Adrenal gland (tissue), 12 donors: Measurements from ENCODE around the gene BBX. TPM values are rescaled to one million over a fixed set of nuclear protein-coding genes. Genes with fewer than 3 reads are reported as not detected.

Source experiments
- DNase-seq, 7 donors: peaks; one replicate each; pipeline ENCODE4 v3.0.0-alpha.2; 2019 to 2020
- H3K27ac ChIP-seq, 5 donors: fragments of 200-600 bp; sonication (generic) in 4 of 5; 1 replicate in 3 of 5; 2 replicates in 2 of 5; pipeline versions ENCODE4 v1.5.1 to v1.8.0; 2016 to 2020; ENCODE audit warnings: mild to moderate bottlenecking in 1 of 5
- H3K27me3 ChIP-seq: fragments of 200-600 bp; 2 replicates; pipeline ENCODE4 v1.8.0; 2021
- H3K36me3 ChIP-seq, 2 donors: fragments of 200-600 bp; replicated peaks in 1 of 2; 1 replicate in 1 of 2; 2 replicates in 1 of 2; pipeline versions ENCODE4 v1.5.1 to v1.8.0; 2018 to 2022
- H3K4me1 ChIP-seq, 2 donors: fragments of 200-600 bp; replicated peaks in 1 of 2; 1 replicate in 1 of 2; 2 replicates in 1 of 2; pipeline versions ENCODE4 v1.5.1 to v1.8.0; 2018 to 2021
- H3K4me3 ChIP-seq, 4 donors: fragments of 200-600 bp; sonication (generic) in 3 of 4; one replicate each; pipeline ENCODE4 v1.5.1; 2016 to 2018
- H3K9me3 ChIP-seq, 3 donors: fragments of 200-600 bp; sonication (generic) in 1 of 3; replicated peaks in 1 of 3; 1 replicate in 2 of 3; 2 replicates in 1 of 3; pipeline versions ENCODE4 v1.5.1 to v1.8.0; 2016 to 2021
- POLR2A ChIP-seq, 2 donors: fragments of 450-650 bp; IDR thresholded peaks; one replicate each; pipeline ENCODE4 v1.6.1; 2017; ENCODE audit warnings: antibody characterized with exemption in 2 of 2, mild to moderate bottlenecking in 2 of 2, moderate library complexity in 1 of 2
- whole genome bisulfite sequencing, 4 donors: extraction: QIAGEN DNeasy Blood & Tissue Kit in 2 of 4; methylation state at CpG; one replicate each; pipeline versions ENCODE4 v1.1.5 to v1.1.7; 2013 to 2017; 5-methylcytosine and 5-hydroxymethylcytosine counted together
- intact Hi-C, 2 donors: fragments of 100-400 bp; cut with DNase I; formaldehyde crosslinking; loops; one replicate each; pipeline versions ENCODE4 v1.14.1 to v1.15.0; 2022 to 2023
- polyA plus RNA-seq, 3 donors: library from polyadenylated mRNA; stranded (reverse); fragments of 200-250 nt in 2 of 3; fragments of 350-450 nt in 1 of 3; fragmentation: Illumina TruSeq in 1 of 3; extraction: RNeasy Lipid Tissue Mini Kit (QIAGEN cat#74804) in 1 of 3; gene quantifications; one replicate each; pipeline ENCODE4 v1.2.3, GENCODE V29; 2013 to 2014
- total RNA-seq, 9 donors: library from RNA; depleted of rRNA in 4 of 9; stranded (reverse); fragments of >200 nt in 4 of 9; fragments of 120-200 nt in 1 of 9; fragmentation: NEBNext Ultra II Directional in 1 of 9; extraction: Animal tissue kit (Norgen Biotek cat#: 25700) in 1 of 9; gene quantifications; one replicate each; pipeline versions ENCODE4 v1.1.0 to v1.2.4, GENCODE V29; 2013 to 2023
- TF ChIP-seq, protein P1 (sequence below), 6 experiments: fragments of 450-650 bp in 4 of 6; fragments of 200-600 bp in 2 of 6; sonication (generic) in 1 of 6; IDR thresholded peaks; 1 replicate in 5 of 6; 2 replicates in 1 of 6; pipeline versions ENCODE4 v1.5.1 to v1.8.0; 2016 to 2021; ENCODE audit warnings: antibody characterized with exemption in 6 of 6, mild to moderate bottlenecking in 2 of 6, moderate library complexity in 1 of 6
- donor health status: healthy with polysubstance abuse.
- donor health status: Bipolar disorder and iron deficiency.
- donor health status: DM: yes; HTN: yes; CAD: no.
- donor health status: DM: no; HTN: no; CAD: no.
- donor health status: DM: no; HTN: no; CAD: no.
- donor health status: DM: yes; HTN: yes; CAD: no.

BBX gene
- total and polyA plus RNA-seq, 12 donors: 12.8 to 208 (median 116) TPM

DNA sequence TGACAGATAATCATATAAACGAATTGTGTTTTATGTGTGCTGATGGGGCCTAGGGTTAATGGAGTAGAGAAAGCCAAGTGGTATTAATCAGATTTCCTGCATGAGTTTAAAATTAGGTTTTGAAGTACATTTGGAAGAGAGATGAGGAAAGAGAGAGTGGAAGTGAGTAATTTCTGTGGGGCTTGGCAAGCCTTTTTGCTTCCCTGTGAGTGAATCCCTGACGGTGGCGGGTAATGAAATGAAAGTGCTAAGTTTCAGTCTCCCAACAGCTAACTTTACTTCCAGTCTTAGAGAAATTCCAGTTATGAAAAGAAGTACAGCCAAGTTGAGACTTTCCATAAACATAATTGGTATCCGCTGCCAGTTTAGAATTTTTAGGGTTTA is 139.4 kb downstream of the BBX start:
- Histone ChIP-seq H3K9me3 (no peaks in the 10 kb centered on the region), H3K36me3 (no peaks in the 10 kb centered on the region), H3K4me1 (peaks cover 12 to 51% of the 10 kb centered on the region in 2 donors), H3K27me3 (no peaks in the 10 kb centered on the region), H3K27ac (peak overlapping the region in 4 of 5 donors; percentile 23 to 64 (median 54)), H3K4me3 (peak overlapping the region in 1 of 4 donors; percentile 39)
- intact Hi-C loops: no loop called here
- DNase-seq: peak; percentile 33 to 74 (median 63)
- 21 to 33% (median 23%) methylated on average over 4 of the region's 4 CpGs for WGBS, 4 donors
- no peak for TF ChIP-seq POLR2A (IDR thresholded peaks at IDR 0.05)

GRCh38 chr3:107662586-107662985 is 139.8 kb downstream of the BBX start:
- Histone ChIP-seq H3K4me3 (peak overlapping the region in 1 of 4 donors; percentile 39), H3K4me1 (peaks cover 12 to 51% of the 10 kb centered on the region in 2 donors), H3K27ac (peak overlapping the region in 4 of 5 donors; percentile 23 to 64 (median 54)), H3K9me3 (no peaks in the 10 kb centered on the region), H3K27me3 (no peaks in the 10 kb centered on the region), H3K36me3 (no peaks in the 10 kb centered on the region)
- WGBS, 4 donors: 53 to 66% (median 62%) methylated on average over 7 of the region's 7 CpGs
- TF ChIP-seq, protein P1, sequence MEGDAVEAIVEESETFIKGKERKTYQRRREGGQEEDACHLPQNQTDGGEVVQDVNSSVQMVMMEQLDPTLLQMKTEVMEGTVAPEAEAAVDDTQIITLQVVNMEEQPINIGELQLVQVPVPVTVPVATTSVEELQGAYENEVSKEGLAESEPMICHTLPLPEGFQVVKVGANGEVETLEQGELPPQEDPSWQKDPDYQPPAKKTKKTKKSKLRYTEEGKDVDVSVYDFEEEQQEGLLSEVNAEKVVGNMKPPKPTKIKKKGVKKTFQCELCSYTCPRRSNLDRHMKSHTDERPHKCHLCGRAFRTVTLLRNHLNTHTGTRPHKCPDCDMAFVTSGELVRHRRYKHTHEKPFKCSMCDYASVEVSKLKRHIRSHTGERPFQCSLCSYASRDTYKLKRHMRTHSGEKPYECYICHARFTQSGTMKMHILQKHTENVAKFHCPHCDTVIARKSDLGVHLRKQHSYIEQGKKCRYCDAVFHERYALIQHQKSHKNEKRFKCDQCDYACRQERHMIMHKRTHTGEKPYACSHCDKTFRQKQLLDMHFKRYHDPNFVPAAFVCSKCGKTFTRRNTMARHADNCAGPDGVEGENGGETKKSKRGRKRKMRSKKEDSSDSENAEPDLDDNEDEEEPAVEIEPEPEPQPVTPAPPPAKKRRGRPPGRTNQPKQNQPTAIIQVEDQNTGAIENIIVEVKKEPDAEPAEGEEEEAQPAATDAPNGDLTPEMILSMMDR (IDR thresholded peaks at IDR 0.05): no peak
- TF ChIP-seq POLR2A (IDR thresholded peaks at IDR 0.05): no peak
- intact Hi-C loops: no loop called here
- no peak for DNase-seq

GRCh38 chr3:107663266-107663665 is 140.5 kb downstream of the BBX start:
- Histone ChIP-seq H3K36me3 (no peaks in the 10 kb centered on the region), H3K27me3 (no peaks in the 10 kb centered on the region), H3K4me1 (peaks cover 15 to 53% of the 10 kb centered on the region in 2 donors), H3K9me3 (no peaks in the 10 kb centered on the region), H3K4me3 (no peak overlapping the region), H3K27ac (no peak overlapping the region)
- 43 to 73% (median 66%) methylated on average over 2 of the region's 2 CpGs for WGBS, 4 donors
- no peak for DNase-seq
- no peak for TF ChIP-seq POLR2A (IDR thresholded peaks at IDR 0.05)
- TF ChIP-seq, protein P1 (IDR thresholded peaks at IDR 0.05): no peak
- intact Hi-C loops: no loop called here

GRCh38 chr3:107664614-107665013 is 141.9 kb downstream of the BBX start:
- Histone ChIP-seq H3K4me3 (no peak overlapping the region), H3K36me3 (no peaks in the 10 kb centered on the region), H3K4me1 (peaks cover 19 to 65% of the 10 kb centered on the region in 2 donors), H3K9me3 (no peaks in the 10 kb centered on the region), H3K27me3 (no peaks in the 10 kb centered on the region), H3K27ac (no peak overlapping the region)
- no peak for DNase-seq
- intact Hi-C loops: no loop called here
- no peak for TF ChIP-seq POLR2A (IDR thresholded peaks at IDR 0.05)
- TF ChIP-seq, protein P1 (IDR thresholded peaks at IDR 0.05): peak in 2 of 6 experiments; percentile 29
- 68 to 76% (median 72%) methylated on average over 2 of the region's 2 CpGs for WGBS, 4 donors

GRCh38 chr3:107665351-107665750 is 142.6 kb downstream of the BBX start:
- no peaks in the 10 kb centered on the region for H3K27me3 ChIP-seq
- no peak for DNase-seq
- H3K4me1 ChIP-seq: peaks cover 19 to 67% of the 10 kb centered on the region in 2 donors
- intact Hi-C loops: no loop called here
- H3K9me3 ChIP-seq: no peaks in the 10 kb centered on the region
- TF ChIP-seq POLR2A (IDR thresholded peaks at IDR 0.05): no peak
- TF ChIP-seq, protein P1 (IDR thresholded peaks at IDR 0.05): no peak
- WGBS, 4 donors: 92 to 97% (median 94%) methylated on average over 4 of the region's 4 CpGs
- H3K4me3 ChIP-seq: no peak overlapping the region
- no peaks in the 10 kb centered on the region for H3K36me3 ChIP-seq
- no peak overlapping the region for H3K27ac ChIP-seq
